KG1 (cell line): ENCODE data around the gene MAP3K7.

Experiments used
- DNase-seq: peaks from one replicate; lab custom pipeline; 2025; lab: John Stamatoyannopoulos, UW

The MAP3K7 gene

DNA sequence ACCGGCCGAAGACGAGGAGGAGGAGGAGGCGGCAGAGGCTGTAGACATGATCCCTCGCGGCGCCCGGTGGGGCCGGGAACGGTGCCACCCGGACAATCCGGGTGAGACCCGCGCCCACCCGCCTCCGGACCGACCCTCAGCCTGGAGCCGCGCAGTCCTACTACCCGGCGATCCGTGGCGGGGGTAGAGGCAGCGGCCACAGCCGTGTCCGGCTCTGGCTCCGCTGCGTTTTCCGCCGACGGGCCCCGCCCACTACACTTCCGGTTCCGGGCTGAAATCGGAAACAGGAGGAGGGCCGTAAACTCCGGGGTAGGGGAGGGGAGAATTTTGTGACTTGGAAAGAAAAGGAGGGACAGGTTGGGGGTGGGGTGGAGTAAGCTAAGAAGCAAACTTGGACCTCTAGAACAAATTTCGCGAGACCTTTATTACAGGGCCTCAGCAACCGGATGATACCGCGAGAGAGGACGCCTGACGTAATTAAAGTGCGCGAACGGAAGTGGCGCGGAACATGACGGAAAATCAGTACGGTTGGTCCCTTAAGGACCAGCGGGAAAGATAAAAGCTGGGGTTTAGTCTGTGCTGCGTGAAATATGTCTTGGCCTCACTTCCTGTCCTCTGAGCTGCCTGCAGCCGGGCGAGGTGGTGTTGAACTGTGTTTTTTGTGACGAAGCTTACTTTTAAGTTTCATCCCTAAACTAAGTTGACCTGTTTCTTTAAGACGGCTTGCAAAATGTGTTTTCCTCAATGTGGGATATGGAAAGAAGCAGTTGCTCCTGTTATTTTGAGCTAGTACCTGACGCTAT lies at the start of gene MAP3K7:
Gene MAP3K7 (minus strand): TSS at position 237 of the 803 bp plus-strand sequence. CDS start 189 bp downstream, at position 48.
- peak; percentile 94 for DNase-seq

- DNase-seq: no peak
Measured at GRCh38 chr6:90631046-90631445, 44.2 kb upstream of the MAP3K7 start.

GRCh38 chr6:90621581-90621980 lies 34.7 kb upstream of the MAP3K7 start:
- no peak for DNase-seq

- no peak for DNase-seq
Measured at GRCh38 chr6:90619221-90619620, 32.3 kb upstream of the MAP3K7 start.

GRCh38 chr6:90612313-90612680 lies 25.4 kb upstream of the MAP3K7 start:
- no peak for DNase-seq

DNA sequence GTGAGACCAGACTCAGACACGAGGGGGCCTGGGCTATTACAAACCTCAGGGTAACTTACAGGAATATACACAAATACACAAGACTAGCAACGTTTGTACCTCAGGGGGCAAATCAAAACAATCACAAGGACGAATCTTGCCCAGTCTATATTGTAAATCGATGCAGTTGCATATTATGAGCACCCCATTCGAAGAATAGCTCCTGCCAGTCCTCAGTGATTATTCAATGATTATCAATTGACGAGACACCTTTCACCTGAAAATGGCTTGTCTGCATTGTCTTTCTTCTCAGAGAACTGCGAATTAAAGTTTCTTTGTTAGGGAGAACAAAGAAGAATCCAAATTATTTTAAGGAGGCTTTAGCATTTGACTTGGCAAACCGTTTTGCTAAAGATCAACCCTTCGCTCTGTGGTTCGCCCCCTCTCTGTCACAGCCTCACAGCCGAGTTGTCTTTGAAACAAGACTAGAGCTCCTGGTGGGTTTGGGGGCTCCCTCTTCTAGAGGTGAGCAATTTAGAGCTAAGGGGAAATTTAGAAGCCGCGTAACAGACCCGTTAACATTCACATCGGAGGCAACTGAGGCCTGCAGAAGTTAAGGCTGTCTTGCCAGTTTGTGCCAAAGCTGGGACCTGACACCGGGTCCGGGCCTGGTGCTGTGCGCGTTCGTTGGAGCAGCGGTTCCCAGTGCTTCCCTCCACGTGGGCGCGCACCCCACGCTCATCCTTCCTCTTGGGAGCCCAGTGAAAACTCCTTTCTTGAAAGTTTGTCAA lies 24.9 kb upstream of the MAP3K7 start:
- no peak for DNase-seq

DNA sequence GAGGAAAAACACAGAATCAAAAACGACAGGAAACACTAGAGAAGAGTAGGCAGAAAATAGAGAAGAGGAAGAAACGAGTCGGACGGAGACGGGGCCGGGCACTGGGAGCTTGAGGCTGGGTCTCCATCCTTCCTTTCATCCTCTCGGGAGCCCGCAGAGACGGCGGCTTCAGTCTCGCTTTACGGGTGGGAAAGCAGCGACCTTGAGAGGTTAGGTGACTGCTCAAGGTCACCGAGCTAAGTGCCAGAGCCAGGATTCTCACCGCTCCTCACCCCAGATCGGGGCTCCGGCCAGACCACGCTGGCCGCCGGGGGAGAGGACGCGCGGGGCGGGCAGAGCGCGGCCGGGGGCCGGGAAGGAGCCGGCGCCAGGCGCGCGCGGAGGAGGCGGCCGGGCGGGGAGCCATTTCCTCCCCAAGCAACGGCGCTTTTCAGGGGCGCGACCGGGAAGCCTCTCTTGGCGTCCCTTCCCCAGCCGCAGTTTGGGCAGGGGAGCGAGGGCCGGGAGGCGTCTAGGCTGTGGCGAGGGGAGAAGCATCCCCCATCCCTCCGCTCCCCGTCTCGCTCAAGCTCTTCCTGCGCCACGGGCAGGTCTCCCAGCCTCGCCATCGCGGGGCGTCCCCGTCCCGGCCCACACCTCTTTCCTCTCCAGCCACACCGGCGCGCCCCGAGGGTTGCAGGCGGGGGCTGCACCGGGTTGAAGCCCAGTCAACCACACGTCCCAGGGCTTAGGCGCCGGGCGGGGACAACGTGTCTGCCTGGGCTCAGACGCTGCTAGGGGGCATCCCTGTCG lies 24.1 kb upstream of the MAP3K7 start:
- DNase-seq: no peak

GRCh38 chr6:90610301-90610750 lies 23.5 kb upstream of the MAP3K7 start:
- DNase-seq: no peak

DNA sequence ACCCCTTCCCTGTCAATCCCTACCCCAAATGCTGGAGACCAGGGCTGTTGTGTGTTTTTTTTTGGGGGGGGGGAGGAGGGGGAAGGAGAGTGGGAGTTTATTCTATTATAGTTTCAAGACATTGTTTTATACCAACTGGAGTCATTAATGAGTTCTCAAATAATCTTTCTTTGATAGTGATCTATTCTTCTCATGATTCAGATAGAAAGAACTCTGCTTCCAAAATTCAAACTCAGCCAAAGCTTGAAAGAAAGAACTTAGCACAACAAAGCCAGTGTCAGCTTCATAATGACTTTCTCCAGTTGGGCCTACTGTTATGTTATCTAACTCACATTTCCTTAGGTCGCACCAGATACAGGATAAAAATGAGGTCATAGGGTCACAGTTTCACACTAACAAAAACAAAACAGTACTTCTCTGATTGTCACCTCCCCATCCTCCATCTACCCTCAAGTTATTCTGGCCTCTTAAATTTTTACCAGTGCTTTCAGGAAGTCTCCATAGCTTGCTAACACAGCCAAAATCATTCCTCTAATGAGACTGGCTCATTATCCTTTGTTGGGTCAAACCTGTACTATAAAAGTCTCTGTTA lies 19.0 kb upstream of the MAP3K7 start:
- DNase-seq: no peak

GRCh38 chr6:90604546-90604945 lies 17.7 kb upstream of the MAP3K7 start:
- DNase-seq: no peak

DNA sequence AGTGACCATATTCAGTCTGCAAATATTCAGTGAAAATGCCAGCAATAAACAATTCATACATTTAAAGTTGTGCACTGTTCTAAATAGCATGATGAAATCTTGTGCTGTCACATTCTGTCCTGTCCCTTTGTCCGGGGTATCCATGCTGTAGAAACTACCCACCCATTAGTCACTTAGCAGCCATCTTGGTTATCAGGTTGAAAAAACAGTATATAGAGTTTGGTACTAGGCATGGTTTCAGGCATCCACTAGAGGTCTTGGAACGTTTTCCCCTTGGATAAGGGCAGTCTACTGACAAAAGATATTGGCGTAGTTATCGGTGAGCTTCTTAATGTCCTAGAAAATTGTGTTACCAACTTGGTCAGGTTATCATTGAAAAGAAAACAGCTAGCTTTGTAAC lies 12.3 kb upstream of the MAP3K7 start:
- no peak for DNase-seq

- no peak for DNase-seq
Measured at GRCh38 chr6:90598192-90598951, 11.5 kb upstream of the MAP3K7 start.

DNA sequence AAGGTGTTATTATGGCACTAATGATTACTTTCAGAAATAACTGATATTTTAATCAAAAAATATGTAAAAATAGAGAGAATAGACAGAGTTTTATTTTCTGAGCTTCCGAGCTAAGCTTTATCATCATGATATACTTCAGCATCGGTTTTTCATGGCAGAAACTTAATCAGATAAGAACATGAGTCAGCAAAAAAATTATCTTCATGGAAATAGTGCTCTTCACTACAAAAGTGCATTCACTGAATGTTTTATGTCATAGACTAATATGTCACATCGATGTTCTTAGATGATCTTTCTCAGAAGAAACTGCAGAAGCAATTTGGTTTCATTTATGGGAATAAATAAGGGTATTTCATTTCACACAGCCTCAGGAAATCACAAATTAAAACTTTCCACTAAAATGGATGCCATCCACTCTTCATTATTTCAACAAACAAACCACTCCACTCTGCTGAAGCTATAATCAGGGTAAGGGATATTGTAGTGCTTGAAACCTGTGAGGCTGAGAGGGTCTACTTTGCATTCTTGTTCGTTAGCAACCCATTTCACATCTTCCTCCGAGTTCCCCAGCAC lies 10.2 kb upstream of the MAP3K7 start:
- no peak for DNase-seq

- DNase-seq: no peak
Measured at GRCh38 chr6:90595854-90596253, 9.0 kb upstream of the MAP3K7 start.

DNA sequence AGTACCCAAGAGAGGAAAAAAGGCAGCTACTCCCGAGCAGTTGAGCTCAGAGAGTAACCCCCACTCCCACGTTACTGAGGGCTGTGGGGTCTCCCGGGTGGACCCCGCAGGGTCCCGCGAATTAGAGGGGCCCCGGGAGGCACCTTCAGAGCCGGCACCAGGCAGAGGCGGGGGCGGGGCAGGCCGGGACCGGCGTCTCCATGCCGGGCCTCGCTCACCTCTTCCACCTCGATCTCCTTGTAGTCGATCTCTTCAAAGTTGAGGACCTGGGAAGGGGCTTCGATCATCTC lies 381 bp downstream of the MAP3K7 start:
- no peak for DNase-seq

- DNase-seq: no peak
Measured at GRCh38 chr6:90584636-90585255, 2.1 kb downstream of the MAP3K7 start.

DNA sequence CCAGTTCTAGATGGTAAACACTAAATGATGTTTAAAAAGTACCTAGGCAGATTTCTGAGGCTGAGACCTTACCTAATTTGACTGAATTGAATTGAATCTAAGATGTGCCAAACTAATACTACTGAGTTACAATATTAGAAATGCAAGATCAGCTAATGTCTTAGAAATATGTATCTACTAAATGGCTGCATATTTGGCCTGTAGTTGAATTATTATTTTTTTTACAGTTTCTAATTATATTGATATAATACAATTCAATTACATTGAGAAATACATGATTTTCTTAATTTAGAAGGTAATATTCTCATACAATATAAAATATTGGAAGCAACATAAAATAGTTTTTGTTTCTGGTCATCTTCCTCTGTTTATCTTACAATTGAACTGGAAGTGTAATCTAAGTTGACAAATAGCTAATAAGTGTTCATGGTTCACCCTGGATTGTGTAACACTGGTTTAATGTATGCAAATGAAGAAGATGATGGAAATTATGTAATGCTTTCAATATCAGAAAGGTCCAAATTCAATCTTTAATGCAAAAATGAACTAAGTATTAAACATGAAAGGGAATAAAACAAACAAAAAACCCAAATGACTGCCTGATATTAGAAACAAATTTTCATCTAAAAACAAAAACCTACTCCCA lies 2.9 kb downstream of the MAP3K7 start:
- no peak for DNase-seq

DNA sequence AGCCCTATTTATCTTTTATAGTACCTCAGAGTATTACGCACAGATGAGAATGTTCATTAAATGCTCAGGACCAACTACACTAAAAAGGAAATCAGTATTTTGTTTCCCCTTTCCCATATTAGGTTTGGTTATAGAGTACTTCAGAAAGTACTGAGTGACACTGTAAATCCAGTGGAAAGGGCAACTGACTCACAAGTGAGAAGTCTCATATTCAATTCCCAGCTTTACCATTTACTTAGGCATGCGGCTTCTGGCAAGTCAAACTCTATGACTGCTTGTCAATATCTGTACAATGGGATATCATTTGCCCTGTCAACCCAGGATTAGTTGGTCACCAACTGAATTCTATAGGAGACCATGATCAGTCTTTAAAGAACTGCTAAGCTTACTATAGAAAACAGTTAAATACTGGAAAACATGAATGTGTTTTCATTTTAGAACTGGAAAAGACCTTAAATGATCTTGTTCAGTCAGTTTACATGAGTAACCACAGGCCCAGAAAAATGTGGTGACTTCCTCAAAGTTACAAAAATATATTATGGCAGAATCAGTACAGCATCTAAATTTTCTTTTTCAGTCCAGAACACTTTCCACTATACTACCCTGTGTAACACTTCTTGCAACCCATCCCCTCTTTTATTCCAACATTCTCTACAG lies 3.6 kb downstream of the MAP3K7 start:
- no peak for DNase-seq

GRCh38 chr6:90581146-90581545 lies 5.7 kb downstream of the MAP3K7 start:
- DNase-seq: no peak
